GM21390 (cell line): ENCODE measurements around the gene SCGB3A2.
"Not testable (repeated sequence)": the region's sequence is repeated elsewhere in the genome, so short reads cannot be mapped to it uniquely, and the experiment has no call there.

Experiments
- ATAC-seq: cut with Tn5 transposase; IDR thresholded peaks from one replicate; pipeline ENCODE4 v1.9.1; 2021; ENCODE audit not compliant: unreplicated experiment

SCGB3A2 gene

DNA sequence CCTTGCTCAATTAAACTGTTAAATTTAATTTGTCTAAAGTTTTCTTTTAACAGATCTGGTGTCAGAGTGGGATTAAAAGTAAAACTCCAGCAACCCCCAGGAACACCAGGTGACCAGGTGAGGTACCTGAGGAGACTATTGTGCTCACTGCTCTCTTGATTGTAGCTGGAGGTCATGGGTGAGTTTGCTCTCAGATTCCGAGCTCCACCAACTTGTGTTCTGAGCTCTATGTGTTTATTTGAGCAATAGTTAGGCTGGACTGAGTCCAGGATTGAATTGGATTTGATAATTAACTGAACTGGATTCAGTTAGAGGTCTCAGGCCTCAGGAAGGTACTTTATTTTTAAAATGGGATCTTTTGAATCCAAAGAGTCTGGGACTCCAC is 17.9 kb upstream of the SCGB3A2 start:
- ATAC-seq, result no peak

DNA sequence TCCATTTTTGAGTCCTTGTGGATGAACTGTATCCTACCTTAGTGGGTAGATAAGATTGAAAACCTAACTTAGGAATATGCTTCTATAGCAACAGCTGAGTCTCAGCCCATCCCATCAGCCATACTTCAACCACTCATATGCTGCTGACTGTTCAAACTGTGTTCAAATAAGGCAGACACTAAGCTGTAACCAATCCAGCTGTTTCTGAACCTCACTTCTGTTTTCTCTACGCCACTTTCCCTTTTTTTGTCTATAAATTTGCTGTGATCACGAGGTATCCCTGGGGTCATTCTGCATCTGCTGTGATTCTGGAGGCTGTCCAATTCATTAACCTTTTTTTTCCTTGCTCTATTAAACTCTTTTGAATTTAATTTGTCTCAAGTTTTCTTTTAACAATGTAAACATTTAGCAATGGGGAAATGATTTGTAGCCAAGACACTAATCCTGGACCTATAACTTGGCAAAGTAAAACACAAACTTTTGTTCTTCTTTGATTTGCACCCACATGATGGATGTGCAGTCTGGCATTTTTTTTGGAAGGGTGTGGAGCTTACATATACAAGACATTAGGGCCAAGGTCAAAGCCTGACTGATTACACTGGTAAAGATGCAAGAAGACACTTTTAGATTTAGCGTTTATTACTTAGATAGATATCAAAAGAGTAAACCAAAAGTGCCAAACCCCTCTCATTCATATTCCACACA is 14.9 kb upstream of the SCGB3A2 start:
- no peak for ATAC-seq

DNA sequence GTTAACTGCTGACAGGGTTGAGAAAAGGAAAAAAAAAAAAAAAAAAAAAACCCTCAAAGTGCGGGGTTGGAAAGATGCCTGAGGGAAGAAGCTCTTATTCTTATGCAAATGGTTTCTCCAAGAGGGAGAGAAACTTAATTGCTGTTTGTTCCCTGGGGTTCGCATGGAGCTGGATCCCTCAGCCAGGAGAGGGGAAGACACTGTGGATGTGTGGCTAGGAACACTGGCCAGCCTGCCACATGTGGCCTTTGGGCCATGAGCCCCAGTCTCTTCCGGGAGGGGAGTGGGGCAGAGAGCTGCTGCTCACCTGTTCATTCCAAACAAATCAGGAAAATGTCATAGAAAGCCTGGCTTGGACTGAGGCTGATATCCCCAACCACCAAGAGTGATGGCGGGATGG is 9.4 kb upstream of the SCGB3A2 start:
- no peak for ATAC-seq

DNA sequence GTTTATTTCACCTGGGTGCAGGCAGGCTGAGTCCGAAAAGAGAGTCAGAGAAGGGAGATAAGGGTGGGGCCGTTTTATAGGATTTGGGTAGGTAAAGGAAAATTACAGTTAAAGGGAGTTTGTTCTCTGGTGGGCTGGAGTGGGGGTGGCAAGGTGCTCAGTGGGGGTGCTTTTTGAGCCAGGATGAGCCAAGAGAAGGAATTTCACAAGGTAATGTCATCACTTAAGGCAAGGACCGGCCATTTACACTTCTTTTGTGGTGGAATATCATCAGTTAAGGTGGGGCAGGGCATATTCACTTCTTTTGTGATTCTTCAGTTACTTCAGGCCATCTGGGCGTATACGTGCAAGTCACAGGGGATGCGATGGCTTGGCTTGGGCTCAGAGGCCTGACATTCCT is 8.6 kb upstream of the SCGB3A2 start:
- ATAC-seq, result not testable (repeated sequence)

DNA sequence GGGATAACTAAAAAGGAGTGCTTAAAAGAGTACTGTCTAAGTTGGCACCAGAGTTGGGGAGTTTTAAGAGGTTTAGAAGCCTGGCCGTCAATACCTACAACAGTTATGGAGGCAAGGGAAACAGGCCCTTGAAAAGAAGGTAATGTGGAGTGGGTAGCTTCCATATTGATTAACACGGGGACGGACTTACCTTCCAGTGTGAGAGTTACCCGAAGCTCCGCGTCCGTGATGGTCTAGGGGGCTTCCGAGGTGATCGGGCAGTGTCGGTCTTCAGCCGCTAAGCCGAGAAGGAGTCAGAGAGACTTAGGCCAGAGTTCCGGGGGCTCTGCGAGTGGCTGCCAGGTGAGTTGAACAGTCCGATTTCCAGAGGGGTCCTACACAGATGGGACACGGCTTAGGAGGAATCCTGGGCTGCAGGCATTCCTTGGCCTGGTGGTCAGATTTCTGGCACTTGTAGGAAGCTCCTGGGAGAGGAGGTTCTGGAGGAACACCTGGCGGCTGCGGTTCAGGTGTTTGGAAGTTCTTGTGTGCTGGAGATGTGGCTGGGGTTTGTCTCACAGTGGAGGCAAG is 6.4 kb upstream of the SCGB3A2 start:
- ATAC-seq, result not testable (repeated sequence)

DNA sequence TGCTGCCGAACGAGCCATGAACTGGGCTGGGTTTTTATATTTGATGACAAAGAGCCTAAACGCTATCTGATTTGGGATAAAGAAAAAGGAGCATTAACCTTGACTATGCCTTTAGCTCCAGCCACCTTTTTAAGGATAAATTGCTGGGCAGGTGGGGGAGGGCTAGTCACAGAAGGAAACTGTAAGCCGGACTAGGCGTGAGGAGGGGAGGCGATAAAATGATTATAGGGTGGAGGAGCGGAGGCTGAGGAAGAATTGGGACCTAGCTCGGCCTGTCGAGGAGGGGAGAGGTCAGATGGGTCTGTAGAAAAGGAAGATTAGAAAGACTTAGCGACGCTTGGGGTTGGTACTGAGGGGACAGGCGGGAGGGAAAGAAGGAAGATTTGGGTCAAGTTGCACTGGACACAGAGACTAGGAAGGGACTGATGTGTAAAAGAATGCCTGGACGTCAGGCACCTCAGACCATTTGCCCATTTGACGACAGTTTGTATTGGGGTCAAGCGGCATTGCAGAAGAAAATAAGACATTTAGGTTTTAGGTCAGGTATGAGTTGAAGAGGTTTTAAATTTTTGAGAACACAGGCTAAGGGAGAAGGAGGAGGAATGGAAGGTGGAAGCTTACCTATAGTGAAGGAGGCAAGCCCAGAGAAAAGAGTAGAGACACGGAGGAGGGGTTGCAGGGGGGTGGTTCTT is 5.6 kb upstream of the SCGB3A2 start:
- ATAC-seq, result not testable (repeated sequence)

DNA sequence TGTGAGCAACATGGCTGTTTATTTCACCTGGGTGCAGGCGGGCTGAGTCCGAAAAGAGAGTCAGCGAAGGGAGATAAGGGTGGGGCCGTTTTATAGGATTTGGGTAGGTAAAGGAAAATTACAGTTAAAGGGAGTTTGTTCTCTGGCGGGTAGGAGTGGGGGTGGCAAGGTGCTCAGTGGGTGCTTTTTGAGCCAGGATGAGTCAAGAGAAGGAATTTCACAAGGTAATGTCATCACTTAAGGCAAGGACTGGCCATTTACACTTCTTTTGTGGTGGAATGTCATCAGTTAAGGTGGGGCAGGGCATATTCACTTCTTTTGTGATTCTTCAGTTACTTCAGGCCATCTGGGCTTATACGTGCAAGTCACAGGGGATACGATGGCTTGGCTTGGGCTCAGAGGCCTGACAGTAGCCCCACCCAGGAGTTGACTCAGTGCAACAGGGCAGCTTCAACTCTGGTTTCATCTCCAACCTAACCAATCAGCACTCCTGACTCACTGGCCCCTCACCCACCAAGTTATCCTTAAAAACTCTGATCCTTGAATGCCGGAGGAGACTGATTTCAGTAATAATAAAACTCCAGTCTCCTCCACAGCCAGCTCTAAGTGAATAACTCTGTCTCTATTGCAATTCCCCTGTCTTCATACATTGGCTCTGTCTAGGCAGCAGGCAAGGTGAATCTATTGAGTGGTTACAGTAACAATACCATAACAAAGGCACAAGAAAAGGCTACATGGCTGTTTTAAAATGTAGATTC is 4.2 kb upstream of the SCGB3A2 start:
- not testable (repeated sequence) for ATAC-seq

DNA sequence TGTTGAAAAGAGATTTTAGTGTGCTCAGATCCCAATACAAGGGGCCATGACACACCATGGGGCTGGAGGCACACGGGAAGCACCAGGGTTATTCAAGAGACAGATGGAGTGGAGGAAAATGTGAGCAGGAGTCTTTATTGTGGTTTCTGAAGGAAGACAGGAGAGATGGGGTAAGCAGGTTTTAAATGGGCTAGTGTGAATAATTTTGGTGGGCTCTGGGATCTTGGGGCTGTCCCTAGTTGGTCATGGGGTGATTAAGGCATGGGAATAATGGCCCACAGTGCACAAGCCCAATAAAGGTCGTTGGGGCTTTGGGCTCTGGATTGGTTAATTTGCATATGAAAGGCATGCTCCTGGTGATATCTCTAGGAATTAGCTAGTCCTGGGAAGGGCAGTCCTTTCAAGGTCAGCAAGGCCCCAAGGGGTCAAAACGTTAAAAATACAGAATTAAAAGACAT is 3.6 kb upstream of the SCGB3A2 start:
- ATAC-seq, result no peak

DNA sequence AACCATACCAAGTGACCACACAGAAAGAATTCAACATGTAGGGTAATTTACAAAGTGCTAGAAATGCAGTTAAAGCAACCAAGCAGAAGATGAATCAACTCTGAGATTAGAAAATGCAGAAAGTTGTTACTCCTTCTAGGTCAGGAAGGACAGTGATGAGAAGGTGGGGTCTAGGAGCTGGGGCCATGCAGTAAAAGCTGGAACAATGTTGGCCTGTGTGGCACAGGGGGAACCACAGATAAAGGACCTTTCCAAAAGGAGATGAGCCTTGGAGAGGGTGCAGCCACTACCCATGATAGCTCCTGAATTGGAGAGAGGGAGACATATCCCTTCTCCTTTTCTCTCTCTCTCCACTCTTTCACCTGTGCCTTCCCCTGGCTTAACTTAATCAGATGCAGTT is 2.4 kb upstream of the SCGB3A2 start:
- no peak for ATAC-seq

DNA sequence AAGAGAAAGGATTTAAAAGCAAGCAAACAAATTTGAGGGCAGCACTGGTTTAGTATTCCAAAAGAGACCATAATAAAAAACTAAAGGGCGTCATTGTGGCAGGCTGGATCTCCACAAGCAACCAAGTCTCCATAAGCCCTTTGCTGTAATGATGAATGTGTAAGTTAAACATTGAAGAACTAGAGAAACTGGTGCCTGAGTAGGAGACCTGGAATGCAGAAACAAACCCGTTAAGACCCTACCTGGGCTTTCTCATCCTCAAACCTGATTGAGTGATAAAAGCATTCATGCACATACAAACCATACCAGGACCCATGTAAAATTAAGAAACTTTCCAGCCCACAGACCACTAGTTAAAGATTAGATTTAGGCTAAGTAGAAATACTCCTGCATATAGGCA is 1.9 kb upstream of the SCGB3A2 start:
- no peak for ATAC-seq

DNA sequence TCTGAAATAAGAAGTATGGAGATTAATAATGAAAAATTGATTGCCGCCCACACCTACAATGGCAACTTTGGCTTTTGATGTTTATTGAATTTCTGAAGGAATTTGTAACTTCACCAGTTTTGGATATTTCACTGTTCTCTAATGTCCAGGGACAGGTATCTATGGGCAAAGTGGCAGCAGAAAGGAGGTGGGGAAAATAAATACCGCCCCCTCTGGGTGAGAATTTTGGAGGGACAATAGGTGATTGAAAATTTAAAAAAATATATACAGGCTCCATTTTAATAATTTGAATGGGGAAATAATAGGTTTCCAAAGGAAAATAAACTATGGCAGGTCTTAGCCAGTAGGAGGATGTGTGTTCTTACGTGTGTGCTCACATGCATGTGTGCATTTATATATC is 1.3 kb downstream of the SCGB3A2 start:
- ATAC-seq, result no peak

DNA sequence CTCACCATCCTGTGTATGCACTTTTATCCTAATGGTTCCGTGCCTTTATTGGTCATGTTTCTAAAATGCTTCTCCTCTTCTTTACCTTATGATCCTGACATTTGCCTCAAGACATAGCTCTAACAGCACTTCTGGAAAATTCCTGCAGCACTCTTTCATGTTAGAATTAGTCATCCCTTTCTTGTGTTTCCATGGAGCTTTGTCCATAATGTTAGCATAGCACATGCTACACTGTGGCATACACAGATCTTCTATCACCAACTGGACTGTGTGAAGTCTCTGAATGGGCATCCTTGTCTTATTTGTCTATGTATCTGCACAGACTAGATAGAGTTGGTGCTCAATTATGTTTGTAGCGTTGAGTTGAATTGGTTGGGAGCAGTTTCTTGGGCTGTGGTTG is 2.0 kb downstream of the SCGB3A2 start:
- ATAC-seq, result no peak

DNA sequence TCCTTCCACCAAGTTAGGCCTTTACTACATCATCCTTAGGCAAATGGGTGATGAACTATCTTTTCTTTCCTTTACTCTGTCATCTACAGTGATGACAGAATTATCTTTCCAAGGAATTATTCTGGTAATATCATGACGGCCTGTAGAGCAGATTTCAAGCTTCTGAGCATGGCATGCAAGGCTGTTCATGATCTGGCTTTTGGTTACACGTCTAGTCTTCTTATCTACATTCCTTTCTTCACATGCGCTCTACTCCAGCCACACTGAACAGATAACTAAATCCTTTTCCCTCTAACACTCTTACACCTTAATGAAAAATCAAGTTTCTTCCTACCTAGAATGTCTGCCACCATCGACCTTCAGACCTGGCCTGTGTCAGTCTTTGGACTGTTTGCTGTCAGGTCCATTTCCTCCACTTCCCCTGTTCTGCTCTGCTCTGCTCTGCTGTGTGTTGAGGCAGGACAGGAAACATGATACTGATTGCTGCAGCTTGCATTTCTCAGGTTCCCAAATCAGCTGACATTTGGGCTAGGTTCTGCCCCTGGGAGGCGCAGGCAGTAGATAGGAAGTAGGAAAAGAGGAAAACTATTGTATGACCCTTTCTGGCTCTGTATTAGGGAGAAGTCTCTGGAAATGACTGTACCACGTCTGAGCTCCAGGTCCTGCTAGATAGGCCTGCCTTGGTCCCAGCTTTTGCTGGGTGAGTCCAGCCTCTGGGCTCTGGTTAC is 4.2 kb downstream of the SCGB3A2 start:
- ATAC-seq, result no peak

DNA sequence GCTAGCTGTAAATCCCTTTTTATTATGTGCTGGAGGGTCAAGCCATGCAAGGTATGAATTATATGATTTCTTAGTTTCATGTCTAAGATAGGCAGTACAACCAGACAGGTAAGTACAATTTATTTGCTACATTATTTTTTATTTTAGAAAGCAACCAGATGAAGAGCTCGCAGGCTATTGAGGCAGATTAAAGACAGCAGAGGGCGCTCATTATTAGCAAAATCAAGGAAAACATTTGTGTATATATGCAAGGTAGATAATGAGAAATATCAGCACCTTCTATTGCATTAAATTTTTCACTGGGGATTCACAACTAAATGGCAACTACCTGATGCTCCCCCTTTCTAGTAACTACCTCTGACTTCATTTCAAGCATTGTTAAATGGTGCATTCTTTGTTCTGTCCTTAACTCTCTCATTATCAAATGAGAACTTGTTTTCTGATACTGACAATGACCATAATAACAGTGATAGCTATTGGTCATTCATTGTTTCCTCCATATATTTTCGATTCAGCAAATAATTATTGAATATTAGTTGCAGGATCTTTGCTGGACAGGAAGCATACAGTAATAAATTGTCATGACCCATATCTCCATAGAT is 8.6 kb downstream of the SCGB3A2 start:
- ATAC-seq, result no peak

DNA sequence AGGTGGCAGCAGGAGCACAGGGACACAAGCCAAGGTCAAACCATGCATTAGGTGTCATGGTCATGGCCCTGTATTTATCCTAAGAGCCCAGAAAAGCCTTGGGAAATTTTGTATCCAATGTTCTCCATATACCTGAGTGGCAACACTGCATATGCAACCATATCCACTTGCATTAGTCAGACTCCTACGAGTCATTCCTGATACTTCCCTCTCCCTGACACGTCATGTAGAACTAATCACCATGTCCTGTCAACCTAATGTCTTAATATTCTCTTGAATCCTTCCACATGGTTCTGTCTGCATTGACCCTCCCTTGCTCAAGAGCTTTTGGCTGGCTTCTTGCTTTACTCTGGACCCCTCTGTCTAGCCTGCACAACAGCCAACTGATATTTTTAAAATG is 9.4 kb downstream of the SCGB3A2 start:
- ATAC-seq, result no peak

DNA sequence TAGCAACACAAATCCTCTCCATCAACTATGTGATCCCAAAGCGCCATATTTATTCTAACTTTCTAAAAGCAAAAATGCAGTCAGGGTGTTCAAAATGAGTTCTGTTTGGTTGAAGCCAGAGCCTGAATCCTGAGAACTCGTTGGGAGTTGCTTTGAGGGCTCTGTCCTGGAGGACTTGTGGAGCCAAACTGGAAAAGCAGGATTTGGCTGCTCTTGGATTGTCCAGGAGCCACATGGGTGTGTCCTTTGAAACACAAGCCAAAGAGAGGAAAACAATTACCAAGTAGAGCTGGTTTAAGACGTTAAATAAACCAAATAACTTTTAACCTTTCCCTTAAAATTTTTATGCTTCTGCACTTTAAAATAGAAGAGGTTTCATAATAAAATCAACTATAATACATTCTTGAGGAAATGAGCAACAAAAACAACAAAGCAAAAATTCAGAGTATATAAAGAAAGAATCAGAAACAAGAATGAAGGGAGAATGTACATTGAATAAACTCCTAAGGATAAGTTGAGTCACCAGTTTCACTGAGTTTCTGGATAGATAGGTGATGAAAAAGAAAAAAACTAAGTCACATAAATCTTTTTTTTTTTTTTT is 14.3 kb downstream of the SCGB3A2 start:
- ATAC-seq, result no peak

DNA sequence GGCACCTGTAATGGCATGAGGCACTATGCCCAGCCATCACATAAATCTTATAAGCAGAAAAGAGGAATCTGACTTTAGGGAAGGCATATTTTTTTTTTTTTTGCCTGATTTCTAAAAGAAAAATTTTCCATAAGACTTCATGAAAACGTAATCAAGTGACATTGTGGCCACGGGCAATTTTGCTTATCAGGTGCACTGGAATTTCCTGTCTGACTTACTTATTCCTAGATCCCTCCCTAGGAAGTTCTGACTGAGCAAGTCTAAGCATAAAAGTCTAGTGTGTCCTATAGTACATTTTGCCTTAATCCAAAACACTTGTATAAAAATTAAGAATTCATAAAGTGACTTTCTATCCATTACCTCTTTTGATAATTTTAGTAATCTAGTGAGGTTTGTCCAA is 15.3 kb downstream of the SCGB3A2 start:
- no peak for ATAC-seq

DNA sequence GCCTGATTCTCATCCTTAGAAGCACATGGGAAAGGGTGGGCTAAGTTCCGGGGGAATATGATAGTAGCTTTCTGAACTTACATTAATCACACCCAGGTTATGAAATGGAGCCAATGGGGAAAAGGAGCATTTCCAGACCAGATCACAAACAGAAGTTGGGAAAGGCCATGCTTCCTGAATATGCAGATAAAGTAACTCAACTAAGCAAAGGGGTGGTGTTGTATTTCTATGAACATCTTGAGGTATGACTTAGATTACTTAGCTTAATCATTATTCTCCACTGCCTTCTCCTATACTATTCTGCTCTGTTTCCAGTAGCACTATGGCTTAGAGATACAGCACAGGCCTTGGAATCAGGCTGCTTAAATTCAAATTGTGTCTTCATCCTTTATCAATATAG is 17.4 kb downstream of the SCGB3A2 start:
- no peak for ATAC-seq

DNA sequence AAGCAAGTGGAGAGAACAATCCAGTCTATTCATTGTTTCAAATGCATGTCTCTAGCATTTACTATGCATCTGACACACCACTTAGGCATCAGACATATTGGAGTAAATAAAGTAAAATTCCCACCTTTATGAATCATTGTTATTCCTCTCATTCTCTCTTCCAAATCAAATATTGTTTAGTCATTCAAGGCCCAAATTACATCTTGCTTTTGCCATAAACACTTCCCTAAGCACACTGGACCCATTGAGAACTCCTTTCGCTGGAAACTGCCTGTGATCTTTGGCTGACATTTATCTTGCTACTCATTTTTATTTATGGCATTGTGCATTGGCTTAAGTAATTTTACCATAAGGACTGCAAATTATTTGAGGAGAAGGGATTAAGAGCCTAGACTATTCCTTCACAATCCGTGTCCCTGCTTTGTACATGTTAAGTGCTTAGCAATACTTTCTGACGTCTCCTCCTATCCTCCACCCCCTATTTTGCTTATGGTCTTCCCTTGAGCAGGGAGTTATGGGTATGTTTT is 20.4 kb downstream of the SCGB3A2 start:
- ATAC-seq, result no peak

DNA sequence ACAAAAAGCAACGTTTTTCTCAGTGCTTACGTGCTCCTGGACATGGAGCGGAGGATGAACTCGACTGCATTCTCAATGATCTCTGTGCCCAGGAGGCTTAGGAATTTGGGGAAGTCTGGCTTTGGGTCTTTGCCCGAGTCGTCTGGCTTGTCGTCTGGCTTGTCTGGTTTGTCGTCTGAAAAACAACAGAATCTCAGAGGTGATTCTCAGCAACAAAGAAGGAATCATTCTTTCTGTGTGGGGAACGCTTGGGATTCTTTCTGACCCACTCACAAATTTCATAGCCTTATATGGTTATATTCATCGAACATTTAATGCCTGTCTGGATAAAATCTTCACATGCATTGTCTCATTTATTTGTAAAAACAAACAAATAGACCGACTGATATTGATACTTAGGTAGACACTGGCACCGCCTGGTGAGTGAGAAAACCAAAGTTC is 23.1 kb downstream of the SCGB3A2 start:
- no peak for ATAC-seq
